ENCODE measurements around the gene CRY1.

The CRY1 gene

DNA sequence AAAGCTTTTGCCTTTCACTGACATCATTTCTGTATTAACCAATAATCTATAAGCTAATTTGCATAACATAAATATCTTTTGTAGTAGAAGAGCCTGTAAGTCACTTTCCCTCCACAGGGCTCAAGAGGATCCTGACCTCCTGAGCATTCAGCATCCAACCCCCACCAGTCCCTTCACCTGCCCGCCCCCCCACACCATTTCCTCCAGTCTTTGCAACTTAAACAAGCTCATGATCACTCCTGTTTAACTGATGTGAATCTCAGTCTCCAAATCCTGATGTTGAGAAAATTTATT lies 12.0 kb upstream of the CRY1 start:
- H2AFZ ChIP-seq (ENCODE audit: low read depth, low read length, severe bottlenecking): no peak overlapping the region

GRCh38 chr12:107103516-107103915 lies 10.2 kb upstream of the CRY1 start:
- no peaks in the 10 kb centered on the region for H4K20me1 ChIP-seq (ENCODE audit: low read depth, low read length)
- no peak overlapping the region for H3K4me2 ChIP-seq (ENCODE audit: low read depth, low read length, poor library complexity, severe bottlenecking)
- H3K79me2 ChIP-seq (ENCODE audit: insufficient read depth, low read length): no peaks in the 10 kb centered on the region
- H3K9ac ChIP-seq (ENCODE audit: low read length): no peak overlapping the region
- TF ChIP-seq, protein P1, sequence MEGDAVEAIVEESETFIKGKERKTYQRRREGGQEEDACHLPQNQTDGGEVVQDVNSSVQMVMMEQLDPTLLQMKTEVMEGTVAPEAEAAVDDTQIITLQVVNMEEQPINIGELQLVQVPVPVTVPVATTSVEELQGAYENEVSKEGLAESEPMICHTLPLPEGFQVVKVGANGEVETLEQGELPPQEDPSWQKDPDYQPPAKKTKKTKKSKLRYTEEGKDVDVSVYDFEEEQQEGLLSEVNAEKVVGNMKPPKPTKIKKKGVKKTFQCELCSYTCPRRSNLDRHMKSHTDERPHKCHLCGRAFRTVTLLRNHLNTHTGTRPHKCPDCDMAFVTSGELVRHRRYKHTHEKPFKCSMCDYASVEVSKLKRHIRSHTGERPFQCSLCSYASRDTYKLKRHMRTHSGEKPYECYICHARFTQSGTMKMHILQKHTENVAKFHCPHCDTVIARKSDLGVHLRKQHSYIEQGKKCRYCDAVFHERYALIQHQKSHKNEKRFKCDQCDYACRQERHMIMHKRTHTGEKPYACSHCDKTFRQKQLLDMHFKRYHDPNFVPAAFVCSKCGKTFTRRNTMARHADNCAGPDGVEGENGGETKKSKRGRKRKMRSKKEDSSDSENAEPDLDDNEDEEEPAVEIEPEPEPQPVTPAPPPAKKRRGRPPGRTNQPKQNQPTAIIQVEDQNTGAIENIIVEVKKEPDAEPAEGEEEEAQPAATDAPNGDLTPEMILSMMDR (IDR thresholded peaks at IDR 0.05; ENCODE audit: insufficient read depth, low read length, poor library complexity, severe bottlenecking): no peak
- TF ChIP-seq EZH2phosphoT487 (conservative IDR thresholded peaks at IDR 0.05; ENCODE audit: low read length): no peak
- H3F3A ChIP-seq (ENCODE audit: insufficient read depth): no peaks in the 10 kb centered on the region
- no peaks in the 10 kb centered on the region for H3K9me3 ChIP-seq (ENCODE audit: insufficient read depth, low read length)
- H3K27ac ChIP-seq (ENCODE audit: low read depth, low read length): no peak overlapping the region
- H2AFZ ChIP-seq (ENCODE audit: low read depth, low read length, severe bottlenecking): no peak overlapping the region
- no peak overlapping the region for H3K4me3 ChIP-seq (ENCODE audit: insufficient read depth, low read length, poor library complexity, severe bottlenecking)
- H3K36me3 ChIP-seq (ENCODE audit: low read length): no peaks in the 10 kb centered on the region
- H3K9me2 ChIP-seq (replicated peaks; ENCODE audit: insufficient read depth, low read length): no peaks in the 10 kb centered on the region
- no peaks in the 10 kb centered on the region for H3K27me3 ChIP-seq (ENCODE audit: low read length)

More for the DNA sequence above, 12.0 kb upstream of the CRY1 start:
- H3K79me2 ChIP-seq (ENCODE audit: insufficient read depth, low read length): no peaks in the 10 kb centered on the region
- H3K9ac ChIP-seq (ENCODE audit: low read length): no peak overlapping the region
- no peak overlapping the region for H3K4me3 ChIP-seq (ENCODE audit: insufficient read depth, low read length, poor library complexity, severe bottlenecking)
- H3K4me2 ChIP-seq (ENCODE audit: low read depth, low read length, poor library complexity, severe bottlenecking): no peak overlapping the region
- no peaks in the 10 kb centered on the region for H3K9me3 ChIP-seq (ENCODE audit: insufficient read depth, low read length)
- H4K20me1 ChIP-seq (ENCODE audit: low read depth, low read length): no peaks in the 10 kb centered on the region
- H3K27me3 ChIP-seq (ENCODE audit: low read length): no peaks in the 10 kb centered on the region
- TF ChIP-seq EZH2phosphoT487 (conservative IDR thresholded peaks at IDR 0.05; ENCODE audit: low read length): no peak
- TF ChIP-seq, protein P1 (IDR thresholded peaks at IDR 0.05; ENCODE audit: insufficient read depth, low read length, poor library complexity, severe bottlenecking): no peak
- no peaks in the 10 kb centered on the region for H3F3A ChIP-seq (ENCODE audit: insufficient read depth)
- H3K27ac ChIP-seq (ENCODE audit: low read depth, low read length): no peak overlapping the region
- H3K9me2 ChIP-seq (replicated peaks; ENCODE audit: insufficient read depth, low read length): no peaks in the 10 kb centered on the region
- H3K36me3 ChIP-seq (ENCODE audit: low read length): no peaks in the 10 kb centered on the region

DNA sequence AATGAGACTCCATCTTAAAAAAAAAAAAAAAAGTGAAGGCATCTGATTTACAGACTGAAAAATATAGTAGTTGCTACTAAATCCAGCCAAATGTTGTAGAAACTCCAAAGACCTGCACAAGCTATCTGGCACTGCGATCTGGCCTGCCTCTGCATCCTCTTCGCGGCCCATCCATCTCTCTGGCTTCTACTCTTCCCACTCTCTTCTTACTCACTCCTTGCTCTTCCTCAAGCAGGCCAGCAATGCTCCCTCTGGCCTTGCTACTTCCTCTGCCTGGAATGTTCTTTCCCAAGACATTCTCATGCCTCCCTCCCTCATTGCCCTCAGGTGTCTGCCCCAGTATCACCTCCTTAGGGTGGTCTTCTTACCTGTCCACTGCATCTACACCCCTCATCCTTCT lies 9.7 kb upstream of the CRY1 start:
- Histone ChIP-seq H3K27ac (ENCODE audit: low read depth, low read length) (no peak overlapping the region), H4K20me1 (ENCODE audit: low read depth, low read length) (no peaks in the 10 kb centered on the region)
- no peak for TF ChIP-seq EZH2phosphoT487 (conservative IDR thresholded peaks at IDR 0.05; ENCODE audit: low read length)
- TF ChIP-seq, protein P1 (IDR thresholded peaks at IDR 0.05; ENCODE audit: insufficient read depth, low read length, poor library complexity, severe bottlenecking): no peak

DNA sequence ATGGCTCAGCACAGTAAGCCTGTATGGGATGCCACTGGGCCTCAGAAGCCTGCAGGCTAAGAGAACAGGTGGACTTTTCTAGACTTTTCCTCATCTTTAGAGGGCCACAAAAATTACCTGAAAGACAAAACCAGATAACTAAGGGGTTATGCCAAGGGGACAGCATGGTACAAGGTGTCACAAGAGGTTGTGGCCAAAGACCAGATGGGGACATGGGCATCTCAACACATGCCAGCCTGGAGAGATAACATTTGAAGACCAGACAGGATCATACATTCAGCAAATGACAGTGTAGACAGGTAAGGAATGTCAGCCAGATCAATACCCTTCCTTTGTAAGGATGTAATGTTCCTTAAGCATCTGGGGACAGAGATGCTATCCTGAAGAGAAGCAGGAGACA lies 8.9 kb upstream of the CRY1 start:
- Histone ChIP-seq H3K9me3 (ENCODE audit: insufficient read depth, low read length) (no peaks in the 10 kb centered on the region), H4K20me1 (ENCODE audit: low read depth, low read length) (no peaks in the 10 kb centered on the region), H3K4me2 (ENCODE audit: low read depth, low read length, poor library complexity, severe bottlenecking) (no peak overlapping the region), H2AFZ (ENCODE audit: low read depth, low read length, severe bottlenecking) (no peak overlapping the region), H3K36me3 (ENCODE audit: low read length) (no peaks in the 10 kb centered on the region), H3K9ac (ENCODE audit: low read length) (no peak overlapping the region), H3F3A (ENCODE audit: insufficient read depth) (no peaks in the 10 kb centered on the region), H3K9me2 (replicated peaks; ENCODE audit: insufficient read depth, low read length) (no peaks in the 10 kb centered on the region), H3K27ac (ENCODE audit: low read depth, low read length) (no peak overlapping the region), H3K4me3 (ENCODE audit: insufficient read depth, low read length, poor library complexity, severe bottlenecking) (no peak overlapping the region), H3K27me3 (ENCODE audit: low read length) (no peaks in the 10 kb centered on the region), H3K79me2 (ENCODE audit: insufficient read depth, low read length) (no peaks in the 10 kb centered on the region)
- TF ChIP-seq, protein P1 (IDR thresholded peaks at IDR 0.05; ENCODE audit: insufficient read depth, low read length, poor library complexity, severe bottlenecking): no peak
- no peak for TF ChIP-seq EZH2phosphoT487 (conservative IDR thresholded peaks at IDR 0.05; ENCODE audit: low read length)

More for the DNA sequence above, 9.7 kb upstream of the CRY1 start:
- Histone ChIP-seq H3K9me2 (replicated peaks; ENCODE audit: insufficient read depth, low read length) (no peaks in the 10 kb centered on the region), H3K79me2 (ENCODE audit: insufficient read depth, low read length) (no peaks in the 10 kb centered on the region), H3K4me3 (ENCODE audit: insufficient read depth, low read length, poor library complexity, severe bottlenecking) (no peak overlapping the region), H3K4me2 (ENCODE audit: low read depth, low read length, poor library complexity, severe bottlenecking) (no peak overlapping the region), H3K36me3 (ENCODE audit: low read length) (no peaks in the 10 kb centered on the region), H3K9me3 (ENCODE audit: insufficient read depth, low read length) (no peaks in the 10 kb centered on the region), H2AFZ (ENCODE audit: low read depth, low read length, severe bottlenecking) (no peak overlapping the region), H3F3A (ENCODE audit: insufficient read depth) (no peaks in the 10 kb centered on the region), H3K27me3 (ENCODE audit: low read length) (no peaks in the 10 kb centered on the region), H3K9ac (ENCODE audit: low read length) (no peak overlapping the region)

Measured in SU-DHL-6 (cell line).